Measurements from ENCODE around the gene CDC20B.
"Not testable (repeated sequence)": the region's sequence is repeated elsewhere in the genome, so short reads cannot be mapped to it uniquely, and the experiment has no call there.

CDC20B gene

GRCh38 chr5:55104036-55104772 lies 68.8 kb downstream of the CDC20B start:
- DNase-seq (ENCODE audit: low read depth, low spot score), result no peak

GRCh38 chr5:55102348-55102747 lies 70.6 kb downstream of the CDC20B start, which contains the start of gene GZMA:
GZMA (plus strand) TSS chr5:55102646; CDS start chr5:55102683, 37 bp downstream.
- DNase-seq (ENCODE audit: low read depth, low spot score), result no peak

- no peak for DNase-seq (ENCODE audit: low read depth, low spot score)
Observed at GRCh38 chr5:55101556-55102276, 71.3 kb downstream of the CDC20B start.

- DNase-seq (ENCODE audit: low read depth, low spot score), result not testable (repeated sequence)
Observed at GRCh38 chr5:55101148-55101547, 71.8 kb downstream of the CDC20B start.

- DNase-seq (ENCODE audit: low read depth, low spot score), result no peak
Observed at GRCh38 chr5:55096861-55097260, 76.1 kb downstream of the CDC20B start.

- no peak for DNase-seq (ENCODE audit: low read depth, low spot score)
Observed at GRCh38 chr5:55096182-55096581, 76.8 kb downstream of the CDC20B start.

- not testable (repeated sequence) for DNase-seq (ENCODE audit: low read depth, low spot score)
Observed at GRCh38 chr5:55091011-55091410, 82.0 kb downstream of the CDC20B start.

GRCh38 chr5:55089301-55089700 lies 83.7 kb downstream of the CDC20B start:
- DNase-seq (ENCODE audit: low read depth, low spot score), result not testable (repeated sequence)

- DNase-seq (ENCODE audit: low read depth, low spot score), result no peak
Observed at GRCh38 chr5:55081541-55081940, 91.4 kb downstream of the CDC20B start.

GRCh38 chr5:55073211-55073610 lies 99.8 kb downstream of the CDC20B start:
- DNase-seq (ENCODE audit: low read depth, low spot score), result no peak

GRCh38 chr5:55072666-55073065 lies 100.3 kb downstream of the CDC20B start:
- DNase-seq (ENCODE audit: low read depth, low spot score), result no peak

- DNase-seq (ENCODE audit: low read depth, low spot score), result no peak
Observed at GRCh38 chr5:55071413-55071812, 101.6 kb downstream of the CDC20B start.

GRCh38 chr5:55070968-55071367 lies 102.0 kb downstream of the CDC20B start:
- DNase-seq (ENCODE audit: low read depth, low spot score), result no peak

GRCh38 chr5:55066277-55066676 lies 106.7 kb downstream of the CDC20B start:
- DNase-seq (ENCODE audit: low read depth, low spot score), result no peak

GRCh38 chr5:55064523-55064922 lies 108.5 kb downstream of the CDC20B start:
- no peak for DNase-seq (ENCODE audit: low read depth, low spot score)

GRCh38 chr5:55063899-55064298 lies 109.1 kb downstream of the CDC20B start:
- no peak for DNase-seq (ENCODE audit: low read depth, low spot score)

- DNase-seq (ENCODE audit: low read depth, low spot score), result no peak
Observed at GRCh38 chr5:55063220-55063863, 109.6 kb downstream of the CDC20B start.
